Transverse colon (tissue), 4 donors: ENCODE results near the gene TPST2.

Experiments used
- CTCF ChIP-seq, 5 experiments: fragments of 200-600 bp in 3 of 5; fragments of 450-650 bp in 2 of 5; sonication (generic) in 3 of 5; IDR thresholded peaks; 1 replicate in 2 of 5; 2 replicates in 3 of 5; pipeline ENCODE4 v1.5.1; 2016 to 2017; ENCODE audit warnings: antibody characterized with exemption in 5 of 5, inconsistent platforms in 3 of 5, mild to moderate bottlenecking in 2 of 5, moderate library complexity in 1 of 5
- EP300 ChIP-seq: sonication (generic); formaldehyde crosslinking; IDR thresholded peaks from one replicate; pipeline ENCODE4 v1.6.1; 2017; ENCODE audit warnings: antibody characterized with exemption, low read depth
- POLR2A ChIP-seq: fragments of 450-650 bp; IDR thresholded peaks from one replicate; pipeline ENCODE4 v1.6.1; 2016; ENCODE audit warnings: antibody characterized with exemption, mild to moderate bottlenecking, moderate library complexity
- POLR2AphosphoS5 ChIP-seq, 3 donors: sonication (generic); formaldehyde crosslinking; IDR thresholded peaks; one replicate each; pipeline ENCODE4 v1.6.1; 2016; ENCODE audit warnings: antibody characterized with exemption in 3 of 3

GRCh38 chr22:26609287-26609686 is 19.4 kb upstream of the TPST2 start:
- TF ChIP-seq CTCF (IDR thresholded peaks at IDR 0.05) (no peak), POLR2AphosphoS5 (IDR thresholded peaks at IDR 0.05) (no peak), POLR2A (no peak), EP300 (no peak)
